GM18517 (cell line): ENCODE data around the gene PDE3A.

Experiments
- ATAC-seq: cut with Tn5 transposase; IDR thresholded peaks from one replicate; pipeline ENCODE4 v1.9.1; 2021; ENCODE audit warnings: mild to moderate bottlenecking, moderate library complexity; ENCODE audit not compliant: unreplicated experiment

The PDE3A gene

DNA sequence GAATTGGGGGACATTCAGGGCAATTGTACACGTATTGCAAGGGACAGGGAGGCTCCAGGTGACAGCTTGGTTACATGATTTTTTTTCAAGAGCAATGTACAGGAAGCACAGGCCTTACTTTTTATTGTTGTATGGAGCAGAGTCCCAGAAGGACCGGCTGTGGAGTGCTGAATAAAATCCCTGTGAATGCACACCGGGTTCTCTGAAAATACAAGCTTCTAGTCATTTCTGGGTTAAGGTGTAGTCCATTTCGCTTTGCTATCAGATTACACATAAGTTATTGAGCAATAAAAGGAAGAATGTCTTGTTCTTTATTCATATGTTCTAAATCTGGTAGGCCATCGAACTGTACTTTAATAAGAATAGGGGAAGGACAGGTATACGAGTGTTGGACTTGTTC, 52.2 kb downstream of the PDE3A start:
- no peak for ATAC-seq

DNA sequence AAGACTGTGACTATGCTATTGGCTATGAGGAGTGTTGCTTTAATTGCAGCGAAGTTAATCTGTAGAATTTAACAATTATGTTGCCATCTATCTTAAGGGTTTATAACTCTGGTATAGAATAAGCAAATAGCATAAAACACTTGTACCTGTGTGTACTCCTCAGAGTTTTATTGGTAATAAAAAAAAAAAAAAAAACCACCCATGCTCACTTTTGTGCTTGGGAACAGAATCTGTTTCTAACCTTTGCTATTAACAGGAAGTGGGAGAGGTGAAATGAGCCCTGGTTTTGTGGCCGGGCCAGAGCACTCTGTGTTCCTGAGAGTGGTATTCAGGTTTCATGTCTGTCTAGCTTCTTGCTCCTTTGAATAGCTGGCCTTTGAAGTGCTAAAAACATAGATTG, 53.1 kb downstream of the PDE3A start:
- no peak for ATAC-seq

DNA sequence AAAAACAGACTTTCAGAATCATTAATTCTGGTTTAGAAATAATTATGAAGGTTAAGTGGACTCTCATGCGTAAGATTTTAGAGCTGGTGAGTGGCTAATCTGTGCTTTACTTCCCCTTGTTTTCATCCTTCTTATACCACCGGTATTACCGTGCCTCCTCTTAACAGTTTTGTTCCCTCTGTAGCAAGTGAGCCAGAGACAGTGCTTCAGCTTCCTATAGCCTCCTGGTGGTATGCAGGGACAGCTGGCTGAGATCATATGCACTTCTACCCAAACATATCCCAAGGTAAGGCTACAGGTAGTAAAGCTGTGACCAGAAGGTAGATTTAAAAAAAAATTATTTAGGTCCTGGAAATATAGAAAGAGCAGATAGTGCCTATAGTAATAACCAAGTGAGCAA, 55.2 kb downstream of the PDE3A start:
- ATAC-seq, result no peak

DNA sequence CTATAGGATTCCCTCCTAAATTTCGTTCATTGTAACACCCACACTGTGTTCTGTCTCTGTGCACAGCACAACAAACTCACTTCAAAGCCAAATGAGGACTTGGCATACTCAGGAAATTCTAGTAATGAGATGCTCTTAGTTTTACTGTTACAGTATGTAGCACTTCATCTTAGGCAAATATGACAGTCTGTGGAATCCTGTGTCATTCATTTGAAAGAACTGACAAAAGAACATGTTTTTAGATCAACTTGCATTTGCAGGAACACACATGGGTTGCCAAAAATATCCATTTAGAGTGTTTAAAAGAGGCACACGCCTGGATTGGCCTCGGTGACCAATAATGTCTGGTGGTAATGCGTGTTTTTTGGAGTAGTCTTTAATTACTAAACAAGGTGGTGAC, 56.5 kb downstream of the PDE3A start:
- no peak for ATAC-seq

DNA sequence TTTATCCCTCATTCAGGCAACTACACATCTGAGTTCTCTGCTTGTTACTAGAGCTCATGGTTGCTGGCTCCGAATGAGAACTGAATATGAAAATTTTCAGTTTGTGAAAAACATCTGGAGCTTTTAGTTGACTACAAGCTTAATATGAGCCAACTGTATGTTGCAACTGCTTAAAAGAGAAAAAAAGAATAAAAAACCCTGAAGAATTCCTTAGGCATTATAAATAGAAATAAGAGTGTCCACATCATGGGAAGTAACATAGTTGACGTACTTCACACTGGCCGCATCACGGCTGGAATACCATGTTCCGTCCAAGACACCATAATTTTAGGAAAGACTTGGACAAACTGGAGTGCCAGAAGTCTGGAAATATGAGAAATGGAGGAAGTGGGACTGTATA, 57.9 kb downstream of the PDE3A start:
- no peak for ATAC-seq

DNA sequence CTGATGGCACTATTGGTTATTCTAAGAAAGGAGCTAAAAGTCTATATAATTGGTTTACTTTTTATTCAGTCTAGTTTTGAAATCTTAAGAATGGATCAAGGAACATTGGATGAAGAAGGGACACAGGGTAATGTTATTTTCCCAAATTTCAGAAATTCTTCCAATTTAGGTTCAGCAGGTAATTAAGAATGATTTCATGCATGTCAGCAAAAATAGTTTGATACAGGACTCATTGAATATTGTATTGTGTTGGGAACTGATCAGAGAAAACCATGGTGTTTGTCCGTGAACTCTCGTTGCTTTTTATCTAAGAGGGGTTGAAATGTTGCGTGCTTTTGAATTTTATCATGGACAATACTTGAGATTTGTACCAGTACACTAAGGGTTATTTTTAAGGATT, 58.6 kb downstream of the PDE3A start:
- ATAC-seq, result no peak

DNA sequence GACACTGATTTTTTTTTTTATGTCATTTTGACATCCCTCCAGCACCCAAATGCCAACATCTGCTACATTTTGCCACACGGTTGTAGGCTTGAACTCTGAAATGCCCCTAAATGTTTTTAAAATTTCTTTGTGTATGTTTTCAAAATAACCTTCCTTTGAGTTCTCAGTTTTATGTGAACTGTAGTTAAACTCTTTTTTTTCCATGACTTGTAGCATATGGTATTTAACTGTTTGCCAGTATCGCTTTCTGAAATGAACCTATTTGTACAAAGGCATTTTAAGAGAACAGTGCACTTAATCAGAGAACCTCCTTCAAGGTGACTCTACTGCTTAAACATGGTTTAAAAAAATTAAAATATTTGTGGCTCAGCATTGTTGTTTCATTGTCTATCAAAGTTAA, 61.5 kb downstream of the PDE3A start:
- ATAC-seq, result no peak

DNA sequence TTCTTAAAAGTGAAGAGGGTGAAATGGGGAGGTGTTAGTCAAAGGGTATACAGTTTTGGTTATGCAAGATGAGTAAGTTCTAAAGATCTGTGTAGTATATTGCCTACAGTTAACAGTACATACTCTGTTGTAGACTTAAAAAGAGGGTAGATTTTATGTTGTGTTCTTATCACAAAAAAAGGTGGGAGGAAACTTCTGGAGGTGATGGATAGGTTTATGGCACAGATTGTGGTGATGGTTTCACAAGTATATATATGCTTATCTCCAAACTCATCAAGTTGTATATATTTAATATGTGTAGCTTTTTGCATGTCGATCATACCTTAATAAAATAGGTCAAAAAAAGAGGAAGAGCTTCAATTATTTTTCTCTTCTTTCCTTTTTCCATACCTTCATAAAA, 64.0 kb downstream of the PDE3A start:
- no peak for ATAC-seq

DNA sequence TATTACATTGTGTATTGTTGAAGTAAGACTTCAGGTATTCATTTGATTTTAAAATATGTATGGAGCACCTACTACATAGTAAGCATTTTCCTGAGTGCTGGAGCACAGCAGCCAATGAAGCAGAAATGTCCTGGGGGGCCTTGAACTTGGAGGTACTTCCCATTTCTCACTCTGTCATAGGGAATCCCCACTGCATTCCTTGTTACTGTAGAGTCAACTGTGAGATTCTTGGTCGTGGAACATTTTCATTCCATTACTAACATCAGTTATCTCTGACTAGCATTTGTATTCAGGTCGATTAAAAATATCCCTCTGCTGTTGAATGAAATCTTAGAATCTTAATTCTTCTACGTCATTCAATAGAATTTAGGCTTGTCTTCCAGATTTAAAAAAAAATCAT, 66.7 kb downstream of the PDE3A start:
- no peak for ATAC-seq

DNA sequence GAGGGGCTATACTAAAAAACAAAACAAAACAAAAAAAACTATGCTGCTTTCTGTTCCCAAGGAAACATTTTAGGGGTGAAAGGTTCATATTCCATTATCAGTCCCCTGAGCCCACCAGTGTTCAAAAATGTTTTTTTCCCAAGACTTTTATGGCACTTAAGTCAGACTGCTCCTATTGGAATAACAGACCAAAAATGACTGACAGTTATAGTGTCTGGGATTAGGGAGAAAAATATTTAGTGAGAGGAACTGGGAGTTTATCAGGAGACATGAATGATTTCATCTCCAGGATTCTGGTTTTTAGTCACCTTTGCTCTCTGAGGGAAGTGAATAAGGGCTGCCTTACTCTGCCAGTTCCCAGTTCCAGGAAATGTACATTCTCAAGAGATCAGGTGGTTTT, 68.0 kb downstream of the PDE3A start:
- ATAC-seq, result no peak

DNA sequence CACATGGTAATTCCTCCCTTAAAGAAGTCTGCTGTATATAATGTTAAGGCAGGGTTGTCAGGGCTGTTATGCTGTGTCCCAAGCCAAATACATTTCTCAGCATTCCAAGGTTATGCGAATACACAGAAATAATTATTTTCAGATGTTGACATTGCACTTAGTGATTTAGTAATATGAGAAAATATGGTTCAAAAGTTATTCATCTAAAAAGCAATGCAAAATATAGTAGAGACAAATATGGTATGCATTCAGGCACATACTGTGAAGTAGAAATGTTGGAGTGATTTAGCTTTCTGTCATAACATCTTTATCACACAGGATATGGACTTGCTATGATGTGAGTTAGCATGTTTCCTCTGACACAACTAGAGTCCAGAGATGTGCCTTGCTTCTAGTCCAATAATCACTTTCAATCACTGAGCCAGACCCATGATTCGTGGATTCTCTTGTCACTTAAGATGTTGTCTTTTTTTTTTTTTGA, 70.0 kb downstream of the PDE3A start:
- ATAC-seq, result no peak

DNA sequence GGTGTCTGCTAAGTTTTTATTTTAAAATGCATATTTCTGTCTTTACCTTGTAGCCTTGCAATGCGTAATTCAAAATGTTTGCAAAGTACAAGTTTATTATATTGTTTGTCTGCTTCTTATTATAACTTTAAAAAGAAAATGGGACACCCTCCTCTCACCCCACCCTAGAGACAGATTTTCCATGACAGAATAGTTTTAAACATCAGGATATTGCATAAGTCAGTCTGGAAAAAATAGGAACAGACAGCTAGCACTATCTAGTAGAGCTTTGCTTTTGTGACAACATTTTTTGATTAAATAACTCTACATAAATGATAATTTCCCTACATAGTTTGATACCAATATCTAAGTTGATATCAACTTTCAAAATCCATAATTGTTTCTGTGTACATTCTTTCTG, 71.3 kb downstream of the PDE3A start:
- ATAC-seq, result no peak

DNA sequence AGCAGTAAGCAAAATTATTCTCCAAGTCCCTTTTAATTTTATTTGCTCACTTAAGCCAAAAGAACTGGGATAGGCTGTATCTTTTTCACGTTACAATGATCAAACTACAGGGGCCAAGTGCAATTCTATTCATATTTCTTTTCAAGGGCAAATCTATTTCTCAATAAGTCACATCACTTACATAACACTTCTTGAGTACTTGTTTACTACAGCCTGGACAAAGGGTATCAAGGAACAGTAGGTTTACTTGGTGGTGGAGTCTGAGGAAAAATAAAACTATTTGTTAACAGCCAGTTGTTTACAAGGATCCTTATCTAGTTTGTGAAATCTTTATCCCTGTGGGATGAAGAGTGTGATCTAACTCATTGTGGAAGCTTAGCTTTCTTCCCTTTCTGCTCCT, 72.1 kb downstream of the PDE3A start:
- ATAC-seq, result no peak

DNA sequence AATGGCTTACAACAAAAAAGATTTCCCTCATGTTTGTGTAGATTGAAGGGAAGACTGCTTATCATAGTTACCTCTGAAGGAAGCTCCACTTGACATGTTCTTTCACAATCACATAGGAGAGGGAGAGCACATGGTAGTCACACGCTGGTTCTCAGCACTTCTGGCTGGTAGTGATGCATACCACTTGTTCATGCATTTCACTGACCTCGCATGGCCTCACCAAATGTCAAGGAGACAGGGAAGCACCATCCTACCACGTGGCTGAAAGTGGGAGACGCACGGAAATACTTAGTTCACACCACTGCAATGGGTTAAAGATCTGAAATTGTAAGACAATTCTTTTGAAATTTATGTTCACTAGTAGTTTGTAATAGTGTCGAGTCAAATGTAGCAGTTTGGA, 74.0 kb downstream of the PDE3A start:
- ATAC-seq, result no peak

DNA sequence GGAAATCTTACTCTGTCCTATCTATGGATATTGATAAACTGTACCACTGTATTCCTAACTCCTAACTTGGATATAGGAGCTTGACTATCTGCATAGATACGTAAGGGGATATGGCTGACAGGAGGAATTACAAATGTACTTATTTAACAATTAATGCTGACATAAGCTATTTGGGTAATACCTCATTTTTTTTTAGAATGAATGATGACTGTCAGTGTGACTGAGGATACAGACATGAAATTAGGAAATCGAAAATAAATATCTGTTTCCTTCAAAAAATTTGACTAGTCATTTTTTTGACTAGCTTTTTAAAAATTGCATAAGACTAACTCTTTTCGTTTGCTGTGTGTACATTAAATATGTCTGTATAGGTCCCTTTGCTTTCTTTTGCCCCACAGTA, 74.9 kb downstream of the PDE3A start:
- ATAC-seq, result no peak

DNA sequence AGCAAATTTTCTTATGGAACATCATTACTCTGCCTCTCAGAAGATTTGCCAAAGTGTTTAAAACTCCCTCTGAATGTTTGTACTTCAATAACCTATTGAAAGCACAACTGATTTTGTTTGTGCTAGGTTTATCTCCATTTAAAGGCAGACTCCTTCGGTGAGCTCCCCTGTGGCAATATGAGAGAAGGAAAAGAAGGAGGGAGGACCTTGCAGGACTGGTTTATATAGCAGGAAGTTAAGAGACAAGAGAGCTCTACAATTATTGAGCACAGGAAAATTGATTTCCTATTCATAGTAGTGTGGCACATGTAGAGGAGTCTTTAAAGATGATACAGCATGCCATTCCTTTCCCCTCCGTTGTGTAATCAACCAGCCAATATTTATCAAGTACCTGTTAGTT, 75.5 kb downstream of the PDE3A start:
- no peak for ATAC-seq

DNA sequence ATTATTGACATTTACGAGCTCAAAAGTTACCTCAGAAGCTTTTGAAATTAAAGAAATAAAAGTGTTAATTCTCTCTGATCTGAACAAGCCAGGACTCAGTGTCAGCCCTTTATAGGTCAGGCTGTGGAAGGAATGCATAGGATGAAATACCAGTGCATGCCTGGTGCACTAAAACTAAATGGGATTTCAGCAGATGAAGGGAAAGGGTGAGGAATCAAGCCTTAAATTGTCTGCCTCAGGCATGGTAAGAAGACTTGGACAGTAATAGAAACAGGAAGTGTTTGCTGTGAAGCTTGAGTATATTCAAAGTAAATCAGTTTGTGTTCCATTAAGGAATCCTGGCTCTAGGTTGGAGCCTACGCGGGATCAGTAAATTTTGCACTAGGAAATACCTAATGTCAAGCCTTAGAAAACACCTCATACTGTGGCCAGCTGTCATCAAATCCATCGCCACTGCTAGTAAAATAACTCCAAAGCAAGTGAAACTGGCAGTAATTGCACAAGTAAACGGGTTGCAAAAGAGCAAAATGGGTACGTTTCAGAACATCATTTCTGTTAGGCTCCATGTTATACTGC, 76.3 kb downstream of the PDE3A start:
- ATAC-seq, result no peak

DNA sequence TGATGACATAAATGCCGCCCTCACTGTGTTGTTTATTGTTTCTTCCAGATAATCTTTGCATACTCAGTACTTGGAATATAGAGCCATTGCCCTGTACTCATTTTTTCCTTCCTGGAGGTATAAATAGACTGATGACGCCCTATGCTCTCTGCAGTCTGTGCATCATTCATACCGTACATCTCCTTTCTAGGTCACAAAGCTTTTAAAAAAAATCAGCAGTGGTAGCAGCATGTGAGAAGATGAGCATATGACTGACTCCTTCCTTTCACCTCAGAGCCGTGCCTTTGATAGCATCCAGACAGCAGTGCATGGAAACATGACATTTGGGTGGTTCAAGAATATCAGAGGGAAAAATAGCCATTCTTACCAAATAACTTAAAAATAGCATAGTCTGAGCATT, 77.3 kb downstream of the PDE3A start:
- no peak for ATAC-seq

DNA sequence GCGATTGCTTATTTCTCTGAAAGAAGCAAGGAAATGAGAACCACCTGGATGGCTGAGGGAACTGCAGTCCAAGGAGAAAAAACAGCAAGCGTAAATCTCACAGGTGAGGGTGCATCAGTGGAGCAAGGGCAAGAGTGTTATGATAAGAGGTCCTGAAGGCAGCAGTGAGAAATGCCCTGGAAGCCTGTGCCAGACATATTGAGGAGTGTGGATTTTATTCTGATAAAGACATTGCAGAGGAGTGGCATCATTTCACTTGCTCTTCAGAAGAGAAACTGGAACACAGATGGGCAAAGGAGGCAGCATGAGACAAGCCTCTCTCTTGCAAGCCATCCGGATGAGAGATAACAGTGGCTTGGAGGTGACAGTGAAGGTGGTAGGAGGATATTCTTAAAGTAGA, 78.5 kb downstream of the PDE3A start:
- ATAC-seq, result no peak

DNA sequence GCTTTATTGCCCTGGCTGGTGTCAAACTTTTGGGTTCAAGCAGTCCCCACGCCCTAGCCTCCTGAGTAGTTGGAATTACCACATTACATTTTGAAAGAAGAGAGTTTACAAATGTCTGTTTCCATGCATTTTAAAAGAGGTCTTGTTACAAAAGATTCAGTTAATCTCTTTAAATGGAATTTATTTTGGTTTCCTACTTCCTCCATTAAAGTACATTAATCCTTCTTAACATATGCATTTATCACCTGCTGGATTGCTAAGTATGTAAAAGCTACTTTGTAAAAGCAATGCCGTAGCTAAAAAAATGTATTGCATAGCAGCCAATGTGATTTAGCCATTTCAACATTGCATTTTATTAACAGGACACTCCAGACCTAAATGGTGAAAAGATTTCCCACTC, 80.4 kb downstream of the PDE3A start:
- no peak for ATAC-seq

DNA sequence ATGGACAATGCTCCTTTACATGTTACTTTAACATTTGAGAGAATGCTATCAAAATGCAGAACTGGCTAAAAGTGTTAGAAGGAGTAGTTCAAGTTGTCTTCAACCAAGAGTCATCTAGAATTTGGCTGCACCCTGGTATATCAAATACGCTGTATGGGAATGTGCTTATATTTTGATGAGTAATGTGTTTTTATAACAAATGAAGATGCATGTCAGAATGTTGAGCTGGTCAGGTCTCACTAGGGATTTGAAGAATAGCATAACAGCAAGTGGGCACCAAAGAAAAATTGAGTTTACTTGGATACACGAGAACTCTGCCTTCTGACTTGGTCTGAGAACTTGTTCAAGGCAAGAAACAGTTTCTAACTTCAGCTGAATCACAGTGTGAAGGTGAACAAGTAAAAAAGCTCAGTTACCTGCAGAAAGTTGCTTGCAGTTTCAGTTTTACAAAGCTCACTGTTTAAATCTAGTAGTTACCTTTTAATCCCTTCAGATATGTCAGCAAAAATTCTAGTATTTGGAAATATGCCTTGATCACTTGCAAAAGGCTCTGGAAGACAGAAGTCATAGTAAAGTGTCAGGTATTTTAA, 82.3 kb downstream of the PDE3A start:
- no peak for ATAC-seq

DNA sequence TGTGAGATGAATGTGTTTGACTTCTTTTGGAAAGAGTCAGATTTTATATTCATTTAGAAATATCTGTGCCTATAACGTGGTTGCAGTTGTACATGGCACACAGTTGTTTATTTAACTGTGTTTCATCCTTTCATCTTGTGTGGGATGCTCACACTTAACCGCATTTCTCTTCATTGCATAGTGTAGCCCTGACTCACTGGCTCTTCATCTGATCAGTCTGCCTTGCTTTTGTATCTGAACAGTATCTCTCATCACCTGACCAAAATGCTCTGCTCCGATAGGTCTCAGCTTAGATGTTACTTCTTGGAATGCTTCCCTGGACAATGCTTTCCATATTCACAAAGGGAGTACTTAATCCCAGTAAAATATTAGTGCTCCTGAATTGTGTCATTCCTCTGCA, 83.4 kb downstream of the PDE3A start:
- ATAC-seq, result no peak

DNA sequence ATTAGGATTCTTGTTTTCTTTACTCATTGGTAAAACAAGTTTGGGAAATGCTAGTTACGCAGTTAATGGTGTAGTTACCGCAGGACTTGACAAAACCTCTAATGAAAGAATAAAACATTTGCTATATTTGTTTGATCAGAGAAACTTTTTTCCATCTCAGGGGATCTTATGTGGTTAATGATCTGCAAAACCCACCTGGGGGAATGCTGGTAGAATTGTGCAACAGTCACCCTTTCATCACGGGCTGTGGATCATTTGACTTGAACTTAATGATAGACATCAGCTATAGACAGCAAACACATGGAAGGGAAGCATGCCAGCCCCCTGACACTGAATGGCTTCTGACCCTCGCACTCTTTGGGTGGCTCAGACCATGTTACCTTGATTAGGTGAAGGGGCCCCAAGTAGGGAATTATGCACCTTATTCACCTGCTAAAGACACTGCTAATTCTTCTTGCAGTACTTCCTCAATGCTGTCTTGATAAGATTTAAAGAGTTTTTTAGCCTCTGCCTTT, 84.2 kb downstream of the PDE3A start:
- ATAC-seq, result no peak
